GM18505 (cell line): ENCODE measurements around the gene CREBL2.

ENCODE experiments used
- ATAC-seq: cut with Tn5 transposase; IDR thresholded peaks from one replicate; pipeline ENCODE4 v1.9.1; 2021; ENCODE audit not compliant: unreplicated experiment
- POLR2A ChIP-seq: IDR thresholded peaks from 4 replicates; pipeline ENCODE4 v1.6.1; 2011; ENCODE audit warnings: borderline replicate concordance; ENCODE audit not compliant: insufficient read depth, insufficient read length; ENCODE audit errors: extremely low read depth

The CREBL2 gene

GRCh38 chr12:12660201-12660600, 48.5 kb downstream of the CREBL2 start:
- no peak for ATAC-seq

DNA sequence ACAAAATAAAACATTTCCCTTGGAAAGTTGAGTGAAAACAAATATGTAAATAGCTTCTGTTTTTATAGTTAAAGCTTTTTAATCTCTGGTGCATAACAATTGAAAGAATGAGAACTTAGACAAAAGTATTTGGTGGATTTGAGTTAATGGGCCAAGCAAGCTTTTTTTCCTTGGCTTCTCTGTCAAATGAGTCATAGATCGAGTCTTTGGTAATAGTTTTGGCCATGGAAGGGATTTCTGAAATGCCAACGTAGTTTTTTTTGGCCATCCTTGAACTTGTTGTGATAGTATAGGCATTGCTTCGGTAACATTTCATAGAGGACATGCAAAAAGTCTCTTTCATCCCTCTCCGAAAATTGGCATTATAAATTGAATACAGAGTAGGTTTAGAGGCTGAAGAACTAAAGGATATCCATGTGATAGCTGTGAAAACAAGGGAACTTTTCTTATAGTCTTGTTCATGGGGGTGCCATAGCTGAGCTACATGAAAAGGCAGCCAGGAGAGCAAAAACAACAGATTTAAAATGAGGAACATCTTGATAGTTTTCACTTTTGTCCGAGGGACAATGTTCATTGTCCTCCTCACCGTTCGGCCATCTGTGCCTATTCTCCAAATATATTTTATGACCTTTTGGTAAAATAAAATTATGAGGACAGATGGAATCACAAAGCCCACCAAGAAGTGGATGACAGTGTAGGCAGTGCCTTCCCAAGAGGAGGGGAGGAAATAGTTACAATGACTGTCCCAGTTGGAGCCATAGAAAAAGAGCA, 49.6 kb downstream of the CREBL2 start:
- no peak for ATAC-seq
- no peak for TF ChIP-seq POLR2A

More at GRCh38 chr12:12660201-12660600, 48.5 kb downstream of the CREBL2 start:
- TF ChIP-seq POLR2A: no peak

DNA sequence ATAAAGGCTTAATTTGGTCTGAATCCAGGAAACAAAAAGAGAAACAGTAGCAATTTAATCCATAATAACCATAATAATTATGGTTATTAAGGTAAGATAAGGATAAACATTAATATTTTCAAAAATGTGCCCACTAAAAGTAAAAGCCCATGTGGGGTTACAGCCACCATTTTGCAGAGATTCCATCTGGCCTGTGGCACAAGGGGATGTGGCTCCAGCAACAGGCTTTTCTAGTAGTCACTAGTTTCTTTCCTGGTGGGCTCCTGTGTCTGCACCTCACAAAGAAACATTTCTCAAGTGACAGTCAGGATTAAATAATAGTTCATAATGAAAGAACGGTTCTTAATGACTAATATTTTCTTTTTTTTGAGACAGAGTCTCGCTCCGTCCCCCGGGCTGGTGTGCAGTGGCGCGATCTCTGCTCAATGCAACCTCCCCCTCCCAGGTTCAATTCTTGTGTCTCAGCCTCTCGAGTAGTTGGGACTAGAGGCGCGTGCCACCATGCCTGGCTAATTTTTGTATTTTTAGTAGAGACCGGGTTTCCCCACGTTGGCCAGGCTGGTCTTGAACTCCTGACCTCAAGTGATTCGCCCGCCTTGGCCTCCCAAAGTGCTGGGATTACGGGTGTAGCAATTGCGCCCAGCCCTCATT, 52.1 kb downstream of the CREBL2 start:
- ATAC-seq: no peak
- TF ChIP-seq POLR2A: no peak

GRCh38 chr12:12665194-12665593, 53.5 kb downstream of the CREBL2 start:
- no peak for TF ChIP-seq POLR2A
- ATAC-seq: no peak

DNA sequence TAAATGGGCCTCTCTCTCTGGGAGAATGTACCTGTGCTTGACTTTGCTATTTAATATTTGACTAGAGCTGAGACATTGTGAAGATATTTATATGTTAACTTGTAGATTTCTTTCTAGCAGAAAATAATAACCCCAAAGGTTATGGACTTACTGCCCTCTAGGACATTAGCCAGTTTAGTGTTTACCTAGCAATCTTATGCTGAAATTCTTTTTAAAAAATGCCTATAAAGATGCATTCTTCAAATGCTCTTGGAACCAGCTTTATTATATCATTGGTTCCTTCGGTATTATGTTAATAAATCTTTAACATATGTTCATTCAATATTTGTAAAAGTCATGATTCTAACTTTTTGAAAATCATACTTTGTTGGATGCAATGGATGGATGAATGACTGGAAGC, 56.3 kb downstream of the CREBL2 start:
- no peak for ATAC-seq
- TF ChIP-seq POLR2A: no peak

- no peak for TF ChIP-seq POLR2A
- no peak for ATAC-seq
Measured at GRCh38 chr12:12669020-12669419, 57.3 kb downstream of the CREBL2 start.

DNA sequence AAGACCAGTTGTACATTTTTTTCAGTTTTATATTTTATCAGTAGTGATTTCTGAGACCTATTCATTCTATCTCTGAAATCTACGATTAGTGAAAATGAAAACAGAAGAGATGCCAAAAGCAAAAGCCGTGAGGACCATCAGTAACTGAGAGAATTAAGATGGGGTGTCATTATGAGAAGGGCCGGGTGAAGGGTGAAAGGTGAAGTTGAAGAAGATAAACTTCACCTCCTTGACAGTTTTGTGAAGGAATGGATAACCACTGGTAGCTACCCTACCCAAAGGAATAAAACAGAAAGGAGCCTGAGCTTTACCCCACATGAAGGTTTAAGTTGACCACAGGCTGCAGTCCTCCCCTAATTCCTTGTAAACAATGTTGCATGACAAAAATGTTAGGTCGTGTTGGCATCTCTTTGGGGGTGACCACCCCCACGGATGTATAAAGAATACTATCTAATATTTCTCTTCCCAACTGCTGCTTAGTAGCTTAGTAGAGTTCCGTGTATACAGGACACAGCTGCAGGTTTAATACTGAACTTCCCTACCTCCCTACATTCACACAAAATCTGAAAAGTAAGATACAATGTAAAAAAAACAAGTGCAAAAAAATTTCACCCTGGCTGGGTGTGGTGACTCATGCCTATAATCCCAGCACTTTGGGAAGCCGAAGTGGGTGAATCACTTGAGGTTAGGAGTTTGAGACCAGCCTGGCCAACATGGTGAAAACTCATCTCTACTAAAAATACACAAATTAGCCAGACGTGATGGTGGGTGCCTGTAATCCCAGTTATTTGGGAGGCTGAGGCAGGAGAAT, 60.4 kb downstream of the CREBL2 start:
- ATAC-seq: no peak
- TF ChIP-seq POLR2A: no peak

DNA sequence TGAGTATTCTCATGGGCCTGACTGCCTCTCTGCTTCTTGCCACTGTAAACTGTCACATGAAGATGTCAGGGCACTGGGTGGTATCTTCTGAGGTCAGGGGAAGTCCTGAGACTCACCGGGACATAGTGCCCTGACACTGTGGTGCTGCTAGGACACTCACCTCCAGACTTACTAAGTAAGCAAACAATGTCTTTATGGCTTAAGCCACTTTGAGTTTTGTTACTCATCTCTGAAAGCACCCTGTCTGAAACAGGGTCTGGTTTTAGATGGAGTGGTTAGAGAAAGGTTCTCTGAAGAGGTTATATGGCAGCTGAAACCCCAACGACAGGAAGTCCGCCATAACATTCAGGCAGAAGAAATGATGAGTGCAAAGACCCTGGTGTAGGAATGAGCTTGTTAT, 61.6 kb downstream of the CREBL2 start:
- no peak for TF ChIP-seq POLR2A
- no peak for ATAC-seq

DNA sequence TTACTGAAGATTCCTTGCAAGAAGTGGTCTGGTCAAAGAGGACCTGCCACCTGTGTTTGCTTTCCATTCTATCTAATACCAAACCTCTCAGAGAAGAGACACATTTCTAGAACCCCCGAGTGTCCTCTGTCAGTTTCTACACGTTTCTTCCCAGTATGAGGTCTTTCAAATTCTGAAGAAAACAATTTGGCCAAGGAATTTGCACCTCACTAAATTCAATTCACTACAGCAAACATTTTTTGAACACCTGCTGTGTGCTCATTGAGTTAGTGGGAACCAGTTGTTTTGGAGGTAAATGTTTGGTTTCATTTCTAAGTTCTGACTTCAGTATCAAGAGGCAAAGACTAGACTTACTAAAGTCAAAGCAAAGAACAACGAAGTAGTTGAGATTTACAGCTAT, 64.9 kb downstream of the CREBL2 start:
- no peak for TF ChIP-seq POLR2A
- no peak for ATAC-seq

DNA sequence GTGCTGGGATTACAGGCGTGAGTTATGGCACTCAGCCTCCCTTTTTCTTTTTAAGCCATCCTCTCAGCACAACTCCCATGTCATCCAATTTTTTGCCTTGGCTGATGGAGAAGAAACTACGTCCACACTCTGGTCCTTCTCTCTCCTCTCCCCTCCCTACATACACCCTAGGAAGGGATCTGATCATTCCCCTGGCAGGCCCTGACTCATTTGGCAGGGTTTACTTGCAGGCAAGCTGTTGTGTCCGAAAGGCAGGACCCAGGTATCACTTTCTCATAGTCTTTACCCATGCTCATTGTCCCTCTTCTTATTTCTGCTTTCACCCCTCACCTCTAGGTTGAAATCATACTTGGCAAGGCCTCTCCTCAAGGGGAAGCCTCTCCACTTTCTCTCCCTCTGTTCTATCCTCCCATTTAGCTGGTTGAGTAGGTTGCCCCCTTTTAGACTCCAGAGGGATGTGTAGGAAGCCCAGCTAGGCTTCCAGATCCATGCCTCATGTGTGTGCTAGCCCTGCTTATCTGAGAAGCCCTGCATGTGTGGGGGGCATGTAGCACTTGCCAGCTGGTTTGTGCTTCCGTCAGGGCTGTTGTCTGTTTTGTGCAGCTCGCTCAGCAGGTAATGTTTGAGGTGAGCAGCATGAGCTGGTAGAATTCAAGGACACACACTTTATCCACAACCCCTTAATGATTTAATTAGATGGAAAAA, 69.5 kb downstream of the CREBL2 start:
- no peak for TF ChIP-seq POLR2A
- ATAC-seq: no peak

GRCh38 chr12:12682284-12682683, 70.6 kb downstream of the CREBL2 start:
- ATAC-seq: no peak
- TF ChIP-seq POLR2A: no peak

GRCh38 chr12:12683136-12683697, 71.5 kb downstream of the CREBL2 start:
- no peak for TF ChIP-seq POLR2A
- no peak for ATAC-seq

DNA sequence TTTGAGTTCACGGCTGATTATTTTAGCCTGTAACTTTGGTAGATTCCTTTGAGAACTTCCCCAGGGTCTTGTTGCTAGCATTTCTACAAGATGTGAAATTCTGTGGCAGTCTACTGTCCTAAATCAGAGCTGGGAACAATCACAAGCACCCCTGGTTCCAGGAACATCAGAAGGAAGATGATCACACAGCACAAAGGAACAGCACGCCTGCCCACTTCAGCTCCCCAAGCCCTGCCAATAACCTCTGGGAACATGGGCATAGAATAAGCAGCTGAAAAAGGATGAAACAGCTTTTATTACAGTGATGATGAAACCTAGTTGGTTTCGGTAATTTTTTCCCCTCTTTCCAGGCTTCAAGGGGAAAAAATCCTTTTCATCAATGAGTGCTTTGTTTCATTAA, 72.0 kb downstream of the CREBL2 start:
- ATAC-seq: no peak
- TF ChIP-seq POLR2A: no peak
